Measurements from ENCODE around the gene SALL4. TPM values are rescaled to one million over a fixed set of nuclear protein-coding genes. Genes with fewer than 3 reads are reported as not detected.
"Not testable (repeated sequence)": the region's sequence is repeated elsewhere in the genome, so short reads cannot be mapped to it uniquely, and the experiment has no call there.

Gene SALL4
- total RNA-seq, 2 donors from 2014 or later, result 333 to 397 TPM

- Histone ChIP-seq H3K9ac (ENCODE audit: extremely low read depth, low read length, poor library complexity, severe bottlenecking) (no peak overlapping the region), H3K27me3 (ENCODE audit: control insufficient read depth, insufficient read depth, low read length, poor library complexity, severe bottlenecking) (no peaks in the 10 kb centered on the region), H3K4me3 (ENCODE audit: low read length) (no peak overlapping the region), H3K9me3 (ENCODE audit: control insufficient read depth, low read length) (peaks cover 8% of the 10 kb centered on the region), H3K27ac (ENCODE audit: low read depth, low read length) (no peak overlapping the region), H3K36me3 (ENCODE audit: control insufficient read depth, insufficient read depth, low read length) (peaks cover 21% of the 10 kb centered on the region), H3K4me1 (ENCODE audit: control insufficient read depth, insufficient read depth, low read length) (no peaks in the 10 kb centered on the region)
- Mint-ChIP-seq H3K4me1 (no peaks in the 10 kb centered on the region), H3K9me3 (peaks cover 14% of the 10 kb centered on the region), H3K27ac (no peak overlapping the region), H3K36me3 (ENCODE audit: low read depth) (peaks cover 62% of the 10 kb centered on the region), H3K4me3 (no peak overlapping the region), H3K27me3 (ENCODE audit: insufficient read depth) (no peaks in the 10 kb centered on the region)
- no peak for TF ChIP-seq CTCF (conservative IDR thresholded peaks at IDR 0.05)
- no peak for DNase-seq
- 90 to 91% methylated on average over 5 to 11 of the region's 12 CpGs for WGBS, 2 experiments (ENCODE audit: insufficient coverage in 1 of 2, insufficient read length in 1 of 2)
These were observed 43.3 kb downstream of the SALL4 start for GRCh38 chr20:51758978-51759544.

- no peaks in the 10 kb centered on the region for H3K27me3 ChIP-seq (ENCODE audit: control insufficient read depth, insufficient read depth, low read length, poor library complexity, severe bottlenecking)
- no peak overlapping the region for H3K9ac ChIP-seq (ENCODE audit: extremely low read depth, low read length, poor library complexity, severe bottlenecking)
- Mint-ChIP-seq H3K9me3 (peaks cover 14% of the 10 kb centered on the region), H3K36me3 (ENCODE audit: low read depth) (peaks cover 60% of the 10 kb centered on the region), H3K27ac (no peak overlapping the region), H3K4me3 (no peak overlapping the region), H3K4me1 (peaks cover 4% of the 10 kb centered on the region), H3K27me3 (ENCODE audit: insufficient read depth) (no peaks in the 10 kb centered on the region)
- H3K36me3 ChIP-seq (ENCODE audit: control insufficient read depth, insufficient read depth, low read length), result peaks cover 13% of the 10 kb centered on the region
- H3K9me3 ChIP-seq (ENCODE audit: control insufficient read depth, low read length), result peaks cover 8% of the 10 kb centered on the region
- WGBS, 2 experiments (ENCODE audit: insufficient coverage in 1 of 2, insufficient read length in 1 of 2), result 95 to 97% methylated on average over 10 of the region's 10 CpGs
- no peak overlapping the region for H3K27ac ChIP-seq (ENCODE audit: low read depth, low read length)
- no peak for TF ChIP-seq CTCF (conservative IDR thresholded peaks at IDR 0.05)
- H3K4me1 ChIP-seq (ENCODE audit: control insufficient read depth, insufficient read depth, low read length), result no peaks in the 10 kb centered on the region
- H3K4me3 ChIP-seq (ENCODE audit: low read length), result no peak overlapping the region
- DNase-seq, result no peak
These were observed 45.1 kb downstream of the SALL4 start for GRCh38 chr20:51757226-51757625.

- no peak for DNase-seq
- 98 to 100% methylated on average over 1 to 3 of the region's 3 CpGs for WGBS, 2 experiments (ENCODE audit: insufficient coverage in 1 of 2, insufficient read length in 1 of 2)
- Histone ChIP-seq H3K27me3 (ENCODE audit: control insufficient read depth, insufficient read depth, low read length, poor library complexity, severe bottlenecking) (no peaks in the 10 kb centered on the region), H3K27ac (ENCODE audit: low read depth, low read length) (no peak overlapping the region), H3K36me3 (ENCODE audit: control insufficient read depth, insufficient read depth, low read length) (peaks cover 16% of the 10 kb centered on the region), H3K4me3 (ENCODE audit: low read length) (no peak overlapping the region), H3K9ac (ENCODE audit: extremely low read depth, low read length, poor library complexity, severe bottlenecking) (no peak overlapping the region), H3K9me3 (ENCODE audit: control insufficient read depth, low read length) (peaks cover 2% of the 10 kb centered on the region), H3K4me1 (ENCODE audit: control insufficient read depth, insufficient read depth, low read length) (no peaks in the 10 kb centered on the region)
- peaks cover 11% of the 10 kb centered on the region for H3K9me3 Mint-ChIP-seq
- H3K27ac Mint-ChIP-seq, result no peak overlapping the region
- H3K4me3 Mint-ChIP-seq, result no peak overlapping the region
- H3K36me3 Mint-ChIP-seq (ENCODE audit: low read depth), result peaks cover 61% of the 10 kb centered on the region
- H3K4me1 Mint-ChIP-seq, result peaks cover 7% of the 10 kb centered on the region
- TF ChIP-seq CTCF (conservative IDR thresholded peaks at IDR 0.05), result no peak
- no peaks in the 10 kb centered on the region for H3K27me3 Mint-ChIP-seq (ENCODE audit: insufficient read depth)
These were observed 45.7 kb downstream of the SALL4 start for GRCh38 chr20:51756653-51757052.

- not testable (repeated sequence) for H3K27me3 Mint-ChIP-seq (ENCODE audit: insufficient read depth); H3K4me3 Mint-ChIP-seq; H3K36me3 ChIP-seq (ENCODE audit: control insufficient read depth, insufficient read depth, low read length); H3K27me3 ChIP-seq (ENCODE audit: control insufficient read depth, insufficient read depth, low read length, poor library complexity, severe bottlenecking); H3K27ac ChIP-seq (ENCODE audit: low read depth, low read length); H3K27ac Mint-ChIP-seq; H3K4me1 ChIP-seq (ENCODE audit: control insufficient read depth, insufficient read depth, low read length); H3K9me3 ChIP-seq (ENCODE audit: control insufficient read depth, low read length); H3K4me1 Mint-ChIP-seq; DNase-seq; H3K9ac ChIP-seq (ENCODE audit: extremely low read depth, low read length, poor library complexity, severe bottlenecking); H3K9me3 Mint-ChIP-seq; H3K4me3 ChIP-seq (ENCODE audit: low read length)
- H3K36me3 Mint-ChIP-seq (ENCODE audit: low read depth), result peaks cover 46% of the 10 kb centered on the region
- WGBS, 2 experiments (ENCODE audit: insufficient coverage in 1 of 2, insufficient read length in 1 of 2), result 86 to 97% methylated on average over 4 to 8 of the region's 8 CpGs
These were observed 49.1 kb downstream of the SALL4 start for GRCh38 chr20:51753220-51753619.

Measured in endodermal cell (in vitro differentiated cells).